B cell (primary cell): ENCODE results near the gene PRPS1. TPM values are rescaled to one million over a fixed set of nuclear protein-coding genes. Genes with fewer than 3 reads are reported as not detected.

Experiments
- ATAC-seq: fragments of 200-7000 bp; cut with Tn5 transposase; one replicate; pipeline ENCODE4 v1.10.0; 2021; ENCODE audit warnings: low read depth, mild to moderate bottlenecking, moderate number of reproducible peaks, moderate library complexity
- CTCF ChIA-PET: fragments of 350-600 bp; sonication (Branson Sonifier 250); formaldehyde crosslinking; loops from one replicate; lab custom pipeline; 2021; ENCODE audit warnings: antibody characterized with exemption, inconsistent platforms; lab: Charles Lee
- POLR2A ChIA-PET: fragments of 350-600 bp; sonication (Branson Sonifier 250); formaldehyde crosslinking; loops from one replicate; lab custom pipeline; 2021; ENCODE audit warnings: antibody characterized with exemption; lab: Charles Lee
- DNase-seq: peaks from one replicate; pipeline ENCODE4 v3.0.0; 2013
- H2AFZ ChIP-seq: 2 replicates; pipeline ENCODE4 v1.6.1; 2012; ENCODE audit warnings: mild to moderate bottlenecking, low read depth, low read length; ENCODE audit not compliant: insufficient read depth, poor library complexity, severe bottlenecking
- H3K27ac ChIP-seq, 2 donors: 1 replicate in 1 of 2; 2 replicates in 1 of 2; pipeline ENCODE4 v1.5.1; 2012 to 2013; ENCODE audit warnings: low read length in 2 of 2, mild to moderate bottlenecking in 2 of 2, moderate library complexity in 1 of 2
- H3K27me3 ChIP-seq, 4 experiments: fragments of 200-600 bp in 1 of 4; sonication (generic) in 1 of 4; replicated peaks in 1 of 4; 1 replicate in 2 of 4; 2 replicates in 2 of 4; pipeline versions ENCODE4 v1.6.1 to v1.7.0; 2013 to 2016; ENCODE audit warnings: low read length in 3 of 4, mild to moderate bottlenecking in 2 of 4, mixed read lengths in 1 of 4, moderate library complexity in 1 of 4; ENCODE audit not compliant: insufficient read depth in 4 of 4, control insufficient read depth in 3 of 4; ENCODE audit errors: control extremely low read depth in 1 of 4
- H3K36me3 ChIP-seq, 2 experiments: replicated peaks in 1 of 2; 1 replicate in 1 of 2; 2 replicates in 1 of 2; pipeline versions ENCODE4 v1.6.1 to v1.7.1; 2013; ENCODE audit warnings: low read length in 1 of 2; ENCODE audit not compliant: insufficient read depth in 2 of 2, control insufficient read depth in 1 of 2; ENCODE audit errors: control extremely low read depth in 1 of 2, extremely low read depth in 1 of 2
- H3K4me1 ChIP-seq, 2 donors: fragments of 200-600 bp in 1 of 2; sonication (generic) in 1 of 2; 1 replicate in 1 of 2; 2 replicates in 1 of 2; pipeline versions ENCODE4 v1.5.1 to v1.6.1; 2013 to 2017; ENCODE audit warnings: low read length in 2 of 2; ENCODE audit not compliant: control insufficient read depth in 2 of 2, insufficient read depth in 2 of 2
- H3K4me2 ChIP-seq: replicated peaks from 2 replicates; pipeline ENCODE3; 2012; ENCODE audit warnings: mild to moderate bottlenecking, low read depth, low read length; ENCODE audit not compliant: poor library complexity, severe bottlenecking
- H3K4me3 ChIP-seq, 5 experiments: fragments of 200-600 bp in 1 of 5; sonication (generic) in 1 of 5; 1 replicate in 3 of 5; 2 replicates in 2 of 5; pipeline versions ENCODE4 v1.5.1 to v1.7.0; 2011 to 2016; ENCODE audit warnings: low read length in 4 of 5, mild to moderate bottlenecking in 4 of 5, low read depth in 2 of 5, control low read depth in 1 of 5, moderate library complexity in 1 of 5; ENCODE audit not compliant: insufficient read depth in 1 of 5; ENCODE audit errors: control extremely low read depth in 1 of 5, extremely low read depth in 1 of 5
- H3K79me2 ChIP-seq: fragments of 200-600 bp; sonication (generic); one replicate; pipeline ENCODE4 v1.6.0; 2016; ENCODE audit warnings: low read length; ENCODE audit not compliant: control insufficient read depth, insufficient read depth
- H3K9ac ChIP-seq: fragments of 200-600 bp; sonication (generic); 2 replicates; pipeline ENCODE4 v1.6.1; 2017; ENCODE audit warnings: mild to moderate bottlenecking, low read length, moderate library complexity
- H3K9me3 ChIP-seq, 3 donors: one replicate each; pipeline versions ENCODE4 v1.6.1 to v1.7.1; 2013; ENCODE audit warnings: low read length in 2 of 3; ENCODE audit not compliant: control insufficient read depth in 2 of 3, insufficient read depth in 1 of 3; ENCODE audit errors: control extremely low read depth in 1 of 3
- H4K20me1 ChIP-seq: 2 replicates; pipeline ENCODE4 v1.6.0; 2012; ENCODE audit warnings: mild to moderate bottlenecking, low read length; ENCODE audit not compliant: insufficient read depth, control insufficient read depth, poor library complexity, severe bottlenecking
- H3K27ac Mint-ChIP-seq: one replicate; pipeline ENCODE4 v1.8.0; 2021; ENCODE audit warnings: mixed read lengths
- H3K27me3 Mint-ChIP-seq: one replicate; pipeline ENCODE4 v1.8.0; 2021; ENCODE audit warnings: mixed read lengths
- H3K4me1 Mint-ChIP-seq: one replicate; pipeline ENCODE4 v1.8.0; 2021; ENCODE audit warnings: mixed read lengths
- H3K4me3 Mint-ChIP-seq: one replicate; pipeline ENCODE4 v1.8.0; 2021; ENCODE audit warnings: mixed read lengths
- H3K9me3 Mint-ChIP-seq: one replicate; pipeline ENCODE4 v1.8.0; 2022; ENCODE audit warnings: mixed read lengths; ENCODE audit not compliant: insufficient read depth
- EZH2 ChIP-seq: IDR thresholded peaks from 2 replicates; pipeline ENCODE4 v1.6.1; 2012; ENCODE audit warnings: borderline replicate concordance, low read depth, mild to moderate bottlenecking, moderate library complexity, low read length; ENCODE audit not compliant: insufficient read depth, poor library complexity, severe bottlenecking
- WGBS: methylation state at CpG from one replicate; pipeline ENCODE4 v1.1.5; 2013; ENCODE audit warnings: missing lambda C conversion rate; ENCODE audit not compliant: insufficient coverage; 5-methylcytosine and 5-hydroxymethylcytosine counted together
- intact Hi-C: fragments of 100-400 bp; cut with micrococcal nuclease; formaldehyde crosslinking; loops from one replicate; pipeline ENCODE4 v1.10.0; 2022
- polyA plus RNA-seq: library from polyadenylated mRNA; depleted of rRNA; stranded (reverse); fragments of >200 nt; gene quantifications from 2 replicates; pipeline ENCODE4 v1.2.3, GENCODE V29; 2012
- total RNA-seq, 2 donors: library from RNA; stranded (reverse); fragments of 120-200 nt in 1 of 2; gene quantifications; 1 replicate in 1 of 2; 2 replicates in 1 of 2; pipeline versions ENCODE4 v1.2.3 to v1.2.4, GENCODE V29; 2013 to 2022
- TF ChIP-seq, protein P1 (sequence below): fragments of 200-600 bp; IDR thresholded peaks from one replicate; pipeline ENCODE4 v1.8.0; 2022; ENCODE audit warnings: antibody characterized with exemption, mild to moderate bottlenecking

The PRPS1 gene
- total and polyA plus RNA-seq, 2 donors (not counting 1 experiment from before 2014, with no cell fraction given): 42.2 to 52.1 TPM

DNA sequence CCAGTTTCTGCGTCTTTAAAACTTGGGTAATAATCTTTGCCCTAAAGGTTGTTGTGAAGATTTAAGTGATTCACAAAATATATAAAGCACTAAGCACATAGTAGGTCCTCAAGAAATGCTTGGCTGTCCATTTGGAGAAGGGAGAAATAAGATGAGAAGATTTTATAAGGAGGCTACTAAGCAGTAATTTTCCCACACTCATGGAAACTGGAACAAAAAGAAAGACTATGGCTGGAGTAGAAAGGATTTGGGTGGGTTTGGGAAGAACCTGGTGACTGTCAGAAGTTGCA is 47.0 kb downstream of the PRPS1 start:
- Histone ChIP-seq H3K27me3 (no peaks in the 10 kb centered on the region), H3K9ac (peak overlapping the region; percentile 70), H3K79me2 (peaks cover 14% of the 10 kb centered on the region), H3K36me3 (no peaks in the 10 kb centered on the region), H3K27ac (peak overlapping the region; percentile 99 to 100), H2AFZ (no peak overlapping the region), H3K4me1 (peaks cover 54 to 71% of the 10 kb centered on the region in 2 donors), H4K20me1 (no peaks in the 10 kb centered on the region), H3K9me3 (no peaks in the 10 kb centered on the region), H3K4me2 (peak overlapping the region; percentile 90), H3K4me3 (peak overlapping the region in 1 of 5 experiments; percentile 41)
- intact Hi-C loops: no loop called here
- CTCF ChIA-PET: interaction anchor here (1.5 to 9.1 kb wide), 4 partner anchors 9 to 101 kb away, joined by 3 to 318 read pairs (median 53); partner anchors contain the start of genes NCBP2L and TSC22D3
- POLR2A ChIA-PET: interaction anchor here (0.9 to 8.2 kb wide), 3 partner anchors 11 to 101 kb away, joined by 3 to 375 read pairs (median 53); partner anchors contain the start of genes NCBP2L and TSC22D3
- Mint-ChIP-seq H3K4me1 (peaks cover 67% of the 10 kb centered on the region), H3K9me3 (no peaks in the 10 kb centered on the region), H3K27me3 (no peaks in the 10 kb centered on the region), H3K4me3 (peak overlapping the region; percentile 88), H3K27ac (peak overlapping the region; percentile 98)
- no peak for TF ChIP-seq EZH2
- TF ChIP-seq, protein P1, sequence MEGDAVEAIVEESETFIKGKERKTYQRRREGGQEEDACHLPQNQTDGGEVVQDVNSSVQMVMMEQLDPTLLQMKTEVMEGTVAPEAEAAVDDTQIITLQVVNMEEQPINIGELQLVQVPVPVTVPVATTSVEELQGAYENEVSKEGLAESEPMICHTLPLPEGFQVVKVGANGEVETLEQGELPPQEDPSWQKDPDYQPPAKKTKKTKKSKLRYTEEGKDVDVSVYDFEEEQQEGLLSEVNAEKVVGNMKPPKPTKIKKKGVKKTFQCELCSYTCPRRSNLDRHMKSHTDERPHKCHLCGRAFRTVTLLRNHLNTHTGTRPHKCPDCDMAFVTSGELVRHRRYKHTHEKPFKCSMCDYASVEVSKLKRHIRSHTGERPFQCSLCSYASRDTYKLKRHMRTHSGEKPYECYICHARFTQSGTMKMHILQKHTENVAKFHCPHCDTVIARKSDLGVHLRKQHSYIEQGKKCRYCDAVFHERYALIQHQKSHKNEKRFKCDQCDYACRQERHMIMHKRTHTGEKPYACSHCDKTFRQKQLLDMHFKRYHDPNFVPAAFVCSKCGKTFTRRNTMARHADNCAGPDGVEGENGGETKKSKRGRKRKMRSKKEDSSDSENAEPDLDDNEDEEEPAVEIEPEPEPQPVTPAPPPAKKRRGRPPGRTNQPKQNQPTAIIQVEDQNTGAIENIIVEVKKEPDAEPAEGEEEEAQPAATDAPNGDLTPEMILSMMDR: no peak
- peak; percentile 10 for DNase-seq
- ATAC-seq: no peak
- WGBS: no CpG with 5 or more reads among the region's 1 CpG

DNA sequence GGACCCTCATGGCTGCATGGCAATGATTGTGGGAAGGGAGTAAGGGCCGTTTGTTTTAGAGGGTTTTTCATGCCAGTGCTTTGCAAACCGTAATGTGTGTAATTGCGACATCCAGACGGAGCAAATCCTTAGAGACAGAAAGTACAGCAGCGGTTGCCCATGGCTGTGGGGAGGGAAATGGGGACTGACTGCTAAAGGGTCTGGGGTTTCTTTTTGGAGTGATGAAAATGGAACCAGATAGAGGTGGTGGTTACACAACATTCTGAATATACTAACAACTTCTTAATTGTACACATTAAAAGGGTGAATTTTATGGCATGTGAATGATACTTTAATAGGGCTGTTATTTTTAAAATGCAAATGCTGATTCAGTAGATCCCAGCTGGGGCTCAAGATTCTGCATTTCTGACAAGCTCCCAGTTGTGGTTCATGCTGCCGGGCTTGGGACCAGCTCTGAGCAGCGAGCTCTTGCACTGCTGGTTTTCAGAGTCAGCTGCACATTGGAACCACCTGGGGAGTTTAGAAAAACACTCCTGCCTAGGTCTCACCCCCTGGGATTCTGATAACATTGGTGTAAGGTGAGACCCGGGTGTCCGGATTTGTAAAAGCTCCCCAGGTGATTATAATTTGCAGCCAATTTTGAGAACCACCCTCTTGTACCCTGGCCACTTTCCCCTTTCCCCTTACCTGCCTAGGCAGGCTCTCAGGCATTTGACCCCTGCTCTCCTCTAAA is 47.7 kb downstream of the PRPS1 start:
- peak; percentile 35 for DNase-seq
- H3K27ac Mint-ChIP-seq: peak overlapping the region; percentile 98
- H3K4me1 Mint-ChIP-seq: peaks cover 67% of the 10 kb centered on the region
- ATAC-seq: no peak
- Histone ChIP-seq H3K4me1 (peaks cover 54 to 71% of the 10 kb centered on the region in 2 donors), H3K27me3 (no peaks in the 10 kb centered on the region), H3K9ac (peak overlapping the region; percentile 70), H3K4me2 (peak overlapping the region; percentile 90), H3K79me2 (peaks cover 11% of the 10 kb centered on the region), H4K20me1 (no peaks in the 10 kb centered on the region), H2AFZ (no peak overlapping the region), H3K27ac (peak overlapping the region; percentile 99 to 100), H3K36me3 (no peaks in the 10 kb centered on the region), H3K9me3 (no peaks in the 10 kb centered on the region), H3K4me3 (peak overlapping the region; percentile 26 to 57 (median 47))
- TF ChIP-seq EZH2: no peak
- TF ChIP-seq, protein P1: no peak
- no peaks in the 10 kb centered on the region for H3K9me3 Mint-ChIP-seq
- ChIA-PET POLR2A (interaction anchor here (0.6 to 8.2 kb wide), 3 partner anchors 31 to 116 kb away, joined by 3 to 375 read pairs (median 3); no protein-coding TSS in a partner anchor), CTCF (interaction anchor here (0.7 to 9.1 kb wide), 7 partner anchors 9 to 100 kb away, joined by 3 to 318 read pairs (median 4); partner anchors contain the start of genes NCBP2L and TSC22D3)
- 0% methylated on average over 4 of the region's 9 CpGs for WGBS
- no peaks in the 10 kb centered on the region for H3K27me3 Mint-ChIP-seq
- peak overlapping the region; percentile 88 for H3K4me3 Mint-ChIP-seq
- intact Hi-C loops: no loop called here
